ENCODE data around the gene KCNQ1.

DNA sequence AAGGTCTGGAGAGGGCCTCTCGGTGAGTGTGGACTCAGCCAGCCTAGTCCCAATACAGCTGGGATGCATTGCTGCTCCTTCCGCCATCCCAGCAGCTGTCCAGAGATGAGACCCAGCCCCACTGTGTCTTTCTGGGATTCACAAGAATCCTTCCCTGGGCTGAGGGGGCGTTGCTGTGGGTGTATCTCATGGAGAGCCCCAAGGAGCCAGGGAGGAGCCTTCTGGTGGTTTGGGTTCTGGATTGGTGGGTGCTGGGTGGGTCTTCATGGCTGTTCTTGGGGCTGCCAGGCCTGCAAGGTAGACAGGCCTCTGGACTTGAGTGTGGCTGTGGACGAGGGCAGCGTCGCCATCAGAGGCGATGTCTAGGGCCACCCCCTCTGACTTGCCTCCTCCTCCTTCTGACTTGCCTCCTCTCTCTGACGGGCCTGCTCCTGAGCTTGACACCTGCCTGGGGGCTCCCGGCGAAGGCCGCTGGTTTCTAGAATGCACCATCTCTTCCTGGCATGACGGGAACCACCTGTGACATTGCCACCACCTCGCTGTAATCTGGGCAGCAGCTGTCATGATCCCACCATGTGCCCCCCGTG lies 17.2 kb downstream of the KCNQ1 start:
- TF ChIP-seq, protein P1, sequence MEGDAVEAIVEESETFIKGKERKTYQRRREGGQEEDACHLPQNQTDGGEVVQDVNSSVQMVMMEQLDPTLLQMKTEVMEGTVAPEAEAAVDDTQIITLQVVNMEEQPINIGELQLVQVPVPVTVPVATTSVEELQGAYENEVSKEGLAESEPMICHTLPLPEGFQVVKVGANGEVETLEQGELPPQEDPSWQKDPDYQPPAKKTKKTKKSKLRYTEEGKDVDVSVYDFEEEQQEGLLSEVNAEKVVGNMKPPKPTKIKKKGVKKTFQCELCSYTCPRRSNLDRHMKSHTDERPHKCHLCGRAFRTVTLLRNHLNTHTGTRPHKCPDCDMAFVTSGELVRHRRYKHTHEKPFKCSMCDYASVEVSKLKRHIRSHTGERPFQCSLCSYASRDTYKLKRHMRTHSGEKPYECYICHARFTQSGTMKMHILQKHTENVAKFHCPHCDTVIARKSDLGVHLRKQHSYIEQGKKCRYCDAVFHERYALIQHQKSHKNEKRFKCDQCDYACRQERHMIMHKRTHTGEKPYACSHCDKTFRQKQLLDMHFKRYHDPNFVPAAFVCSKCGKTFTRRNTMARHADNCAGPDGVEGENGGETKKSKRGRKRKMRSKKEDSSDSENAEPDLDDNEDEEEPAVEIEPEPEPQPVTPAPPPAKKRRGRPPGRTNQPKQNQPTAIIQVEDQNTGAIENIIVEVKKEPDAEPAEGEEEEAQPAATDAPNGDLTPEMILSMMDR (IDR thresholded peaks at IDR 0.05; ENCODE audit: low read length) = no peak
- no peak for TF ChIP-seq EZH2 (IDR thresholded peaks at IDR 0.05; ENCODE audit: borderline replicate concordance, low read length)
